Stimulated activated CD8-positive, alpha-beta memory T cell treated with anti-CD3 and anti-CD28 coated beads, Interleukin-12 subunit alpha, Interleukin-12 subunit beta, amount 100 ng/mL, for 4 hours (primary cell): Measurements from ENCODE around the gene DKK3.

Experiments
- DNase-seq: peaks from one replicate; pipeline ENCODE4 v3.0.0-alpha.2; 2020; ENCODE audit warnings: low read depth

Gene DKK3

GRCh38 chr11:11942668-11943067 lies 65.8 kb downstream of the DKK3 start:
- no peak for DNase-seq

DNA sequence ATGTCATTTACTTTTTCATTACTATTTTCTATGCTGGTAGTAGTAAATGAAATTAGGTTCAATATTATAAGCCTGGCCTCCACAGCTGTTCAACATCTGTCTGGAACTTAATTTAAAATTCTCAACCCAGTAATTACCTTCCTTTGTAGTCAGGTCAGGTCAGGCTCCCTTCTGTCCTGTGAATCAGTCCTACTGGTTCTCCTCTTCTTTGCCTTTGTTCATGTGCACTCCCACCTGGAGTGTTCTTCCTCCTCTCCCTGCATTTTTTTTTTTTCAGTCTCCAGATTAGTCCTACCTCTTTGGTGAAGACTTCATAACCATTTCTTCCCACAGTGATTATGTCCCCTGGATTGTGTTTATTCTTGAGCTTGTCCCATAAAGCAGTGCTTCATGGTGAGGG lies 67.9 kb downstream of the DKK3 start:
- DNase-seq, result no peak

DNA sequence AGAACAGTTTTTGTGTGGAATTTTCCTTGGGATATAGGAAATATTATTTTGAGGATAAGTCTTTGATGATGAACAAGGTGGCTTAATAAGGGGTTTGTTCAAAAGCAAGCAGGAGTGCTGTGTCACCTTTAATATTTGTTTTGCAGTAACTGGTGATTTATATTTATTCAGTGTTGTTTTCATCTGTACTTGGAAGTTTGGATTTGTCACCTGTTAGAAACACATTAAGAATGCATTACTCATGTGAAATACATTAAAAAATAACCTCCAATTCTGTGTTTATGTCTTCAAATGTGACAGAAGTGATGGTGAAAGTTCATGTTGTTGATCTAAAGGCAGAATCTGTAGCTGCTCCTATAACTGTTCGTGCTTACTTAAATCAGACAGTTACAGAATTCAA lies 70.5 kb downstream of the DKK3 start:
- DNase-seq, result no peak

DNA sequence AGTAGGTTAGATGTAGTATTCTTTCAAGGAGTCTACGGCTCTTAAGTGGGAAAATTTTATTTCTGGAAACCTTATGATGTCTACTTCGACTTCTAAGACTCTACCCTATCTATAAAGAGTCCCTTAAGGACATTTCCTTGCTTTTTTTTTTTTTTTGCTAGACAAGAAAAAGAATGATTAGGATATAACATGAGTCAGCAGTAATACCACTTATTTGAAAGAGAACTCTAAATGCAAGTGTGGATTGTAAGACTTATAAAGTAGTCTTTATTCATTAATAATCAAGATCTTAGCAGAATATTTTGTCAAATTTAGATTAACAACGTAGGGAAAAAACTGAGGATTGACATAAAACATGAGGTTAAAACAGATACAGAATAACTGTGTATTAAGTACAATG lies 71.0 kb downstream of the DKK3 start:
- DNase-seq, result no peak

- no peak for DNase-seq
Observed at GRCh38 chr11:11935536-11935935, 72.9 kb downstream of the DKK3 start.

DNA sequence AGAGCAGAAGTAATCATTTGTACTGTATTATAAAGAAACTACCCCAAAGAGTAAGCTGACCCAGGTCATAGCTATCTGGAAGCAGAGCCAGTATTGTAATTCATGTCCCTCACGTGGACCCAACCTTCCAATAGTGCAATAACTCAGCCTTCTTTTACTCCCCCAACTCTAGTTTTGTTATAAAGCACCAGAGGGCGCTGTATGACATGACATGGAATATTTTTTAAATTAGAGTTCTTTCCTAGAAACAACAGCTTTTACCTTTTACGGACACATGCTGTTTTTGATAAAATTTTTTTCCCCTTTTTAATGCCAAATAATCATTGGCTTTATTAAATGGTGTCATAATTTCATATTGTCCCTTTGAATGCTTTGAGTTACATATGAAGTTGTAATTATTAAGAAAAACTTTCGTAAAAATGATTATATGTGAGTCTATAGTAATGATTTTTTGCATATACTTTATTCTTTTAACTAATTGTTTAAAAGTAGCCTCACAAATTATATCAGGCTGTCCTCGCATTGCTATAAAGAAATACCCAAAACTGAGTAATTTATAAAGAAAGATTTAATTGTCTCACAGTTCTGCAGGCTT lies 76.9 kb downstream of the DKK3 start:
- DNase-seq, result no peak

- no peak for DNase-seq
Observed at GRCh38 chr11:11929920-11930319, 78.5 kb downstream of the DKK3 start.

DNA sequence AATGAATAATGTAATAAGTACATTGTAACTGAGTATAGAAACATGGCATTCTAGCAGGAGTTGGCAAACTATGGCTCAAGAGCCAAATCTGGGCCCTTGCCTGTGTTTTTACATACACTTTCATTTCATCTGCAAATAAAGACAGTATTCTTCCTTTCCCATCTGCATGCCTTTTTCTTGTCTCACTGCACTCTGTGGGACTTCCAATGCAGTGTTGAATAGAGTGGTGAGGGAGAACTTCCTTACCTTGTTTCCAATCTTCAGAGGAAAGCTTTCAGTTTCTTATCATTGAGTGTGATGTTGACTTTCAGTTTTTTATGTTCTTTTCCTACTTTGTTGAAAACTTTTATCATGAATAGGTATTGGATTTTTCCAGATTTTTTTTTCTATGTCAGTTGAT lies 84.6 kb downstream of the DKK3 start:
- no peak for DNase-seq

DNA sequence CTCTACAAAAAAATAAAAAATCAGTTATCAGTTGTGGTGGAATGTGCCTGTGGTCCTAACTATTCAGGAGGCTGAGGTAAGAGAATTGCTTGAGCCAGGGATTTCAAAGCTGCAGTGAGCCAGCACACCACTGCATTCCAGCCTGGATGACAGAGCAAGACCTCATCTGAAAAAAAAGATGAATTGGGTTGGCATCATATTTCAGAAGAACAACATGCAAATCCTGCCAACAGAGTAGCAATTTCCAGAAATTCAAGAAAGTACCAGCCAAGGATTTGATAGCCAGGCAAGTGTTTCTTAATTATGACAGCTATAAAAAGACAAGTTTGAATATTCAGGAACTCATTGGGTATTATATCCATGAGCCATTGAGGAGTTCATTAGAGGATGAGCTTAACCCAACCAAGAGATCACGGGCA lies 91.4 kb downstream of the DKK3 start:
- DNase-seq, result no peak

- DNase-seq, result no peak
Observed at GRCh38 chr11:11915625-11916024, 92.8 kb downstream of the DKK3 start.

GRCh38 chr11:11913395-11913794 lies 95.0 kb downstream of the DKK3 start:
- no peak for DNase-seq
